CD14-positive monocyte (primary cell): ENCODE measurements around the gene IL1B. TPM values are rescaled to one million over a fixed set of nuclear protein-coding genes. Genes with fewer than 3 reads are reported as not detected.

ENCODE experiments used
- DNase-seq, 3 donors: peaks; one replicate each; pipeline ENCODE4 v3.0.0-alpha.2; 2011 to 2022
- H2AFZ ChIP-seq: 2 replicates; pipeline ENCODE4 v1.6.0; 2012; ENCODE audit warnings: mild to moderate bottlenecking, low read depth, low read length, inconsistent platforms; ENCODE audit not compliant: insufficient read depth, poor library complexity, severe bottlenecking
- H3K27ac ChIP-seq, 2 donors: 1 replicate in 1 of 2; 2 replicates in 1 of 2; pipeline ENCODE4 v1.5.1; 2012 to 2013; ENCODE audit warnings: low read length in 2 of 2, control low read depth in 1 of 2, inconsistent platforms in 1 of 2, low read depth in 1 of 2, mild to moderate bottlenecking in 1 of 2
- H3K27me3 ChIP-seq, 2 donors: one replicate each; pipeline versions ENCODE4 v1.6.0 to v1.6.1; 2011 to 2013; ENCODE audit warnings: low read length in 2 of 2; ENCODE audit not compliant: control insufficient read depth in 2 of 2, insufficient read depth in 2 of 2
- H3K36me3 ChIP-seq, 2 donors: replicated peaks in 1 of 2; 1 replicate in 1 of 2; 2 replicates in 1 of 2; pipeline versions ENCODE4 v1.5.1 to v1.6.1; 2012 to 2013; ENCODE audit warnings: low read length in 2 of 2, control low read depth in 1 of 2, inconsistent platforms in 1 of 2, mild to moderate bottlenecking in 1 of 2; ENCODE audit not compliant: insufficient read depth in 2 of 2, control insufficient read depth in 1 of 2
- H3K4me1 ChIP-seq, 2 donors: 1 replicate in 1 of 2; 2 replicates in 1 of 2; pipeline versions ENCODE4 v1.5.1 to v1.6.1; 2012 to 2013; ENCODE audit warnings: low read length in 2 of 2, control low read depth in 1 of 2, inconsistent platforms in 1 of 2, mild to moderate bottlenecking in 1 of 2, moderate library complexity in 1 of 2; ENCODE audit not compliant: insufficient read depth in 2 of 2, control insufficient read depth in 1 of 2
- H3K4me2 ChIP-seq: replicated peaks from 2 replicates; pipeline ENCODE3; 2012; ENCODE audit warnings: low read length, moderate library complexity, mild to moderate bottlenecking; ENCODE audit not compliant: poor library complexity, severe bottlenecking; ENCODE audit errors: extremely low read depth
- H3K4me3 ChIP-seq, 3 experiments: fragments of 200-600 bp in 1 of 3; sonication (generic) in 1 of 3; replicated peaks in 1 of 3; 1 replicate in 2 of 3; 2 replicates in 1 of 3; pipeline ENCODE4 v1.5.1; 2011 to 2013; ENCODE audit warnings: low read length in 3 of 3, mild to moderate bottlenecking in 3 of 3, control low read depth in 2 of 3, low read depth in 2 of 3, inconsistent platforms in 1 of 3, moderate library complexity in 1 of 3
- H3K79me2 ChIP-seq: 2 replicates; pipeline ENCODE4 v1.6.0; 2012; ENCODE audit warnings: mild to moderate bottlenecking, control low read depth, inconsistent platforms, low read length, moderate library complexity; ENCODE audit not compliant: insufficient read depth
- H3K9ac ChIP-seq: 2 replicates; pipeline ENCODE4 v1.6.0; 2017; ENCODE audit warnings: low read length, mild to moderate bottlenecking; ENCODE audit not compliant: insufficient read depth, poor library complexity, severe bottlenecking
- H3K9me3 ChIP-seq, 2 donors: replicated peaks in 1 of 2; 1 replicate in 1 of 2; 2 replicates in 1 of 2; pipeline versions ENCODE4 v1.5.1 to v1.6.1; 2012 to 2013; ENCODE audit warnings: low read length in 2 of 2, control low read depth in 1 of 2; ENCODE audit not compliant: control insufficient read depth in 1 of 2, insufficient read depth in 1 of 2
- H4K20me1 ChIP-seq: 2 replicates; pipeline ENCODE4 v1.6.0; 2012; ENCODE audit warnings: mild to moderate bottlenecking, low read length, control low read depth, moderate library complexity; ENCODE audit not compliant: insufficient read depth
- H3K27ac Mint-ChIP-seq, 7 donors: one replicate each; pipeline ENCODE4 v1.8.0; 2020; ENCODE audit warnings: mild to moderate bottlenecking in 7 of 7, mixed read lengths in 7 of 7, moderate library complexity in 6 of 7, inconsistent platforms in 2 of 7
- H3K27me3 Mint-ChIP-seq, 3 donors: one replicate each; pipeline ENCODE4 v1.8.0; 2021 to 2022; ENCODE audit warnings: low read depth in 3 of 3, mild to moderate bottlenecking in 3 of 3, mixed read lengths in 3 of 3, moderate library complexity in 3 of 3, inconsistent platforms in 1 of 3
- H3K36me3 Mint-ChIP-seq, 2 donors: one replicate each; pipeline ENCODE4 v1.8.0; 2020; ENCODE audit warnings: mixed read lengths in 2 of 2, inconsistent platforms in 1 of 2, mild to moderate bottlenecking in 1 of 2
- H3K4me1 Mint-ChIP-seq: one replicate; pipeline ENCODE4 v1.8.0; 2020; ENCODE audit warnings: mild to moderate bottlenecking, mixed read lengths
- H3K4me3 Mint-ChIP-seq, 2 donors: one replicate each; pipeline ENCODE4 v1.8.0; 2020; ENCODE audit warnings: mild to moderate bottlenecking in 2 of 2, mixed read lengths in 2 of 2, moderate library complexity in 1 of 2
- H3K9me3 Mint-ChIP-seq, 7 donors: one replicate each; pipeline ENCODE4 v1.8.0; 2020 to 2022; ENCODE audit warnings: mixed read lengths in 7 of 7, mild to moderate bottlenecking in 6 of 7, moderate library complexity in 6 of 7, inconsistent platforms in 2 of 7
- CTCF ChIP-seq: fragments of 200-600 bp; IDR thresholded peaks from one replicate; pipeline ENCODE4 v1.8.0; 2022; ENCODE audit warnings: antibody characterized with exemption, mild to moderate bottlenecking
- WGBS: methylation state at CpG from one replicate; pipeline ENCODE4 v1.1.5; 2013; ENCODE audit warnings: missing lambda C conversion rate; ENCODE audit not compliant: insufficient coverage; 5-methylcytosine and 5-hydroxymethylcytosine counted together
- intact Hi-C, 2 donors: fragments of 100-400 bp; cut with micrococcal nuclease; formaldehyde crosslinking; loops; one replicate each; pipeline versions ENCODE4 v1.15.0 to v1.15.1; 2023
- polyA plus RNA-seq, 3 donors: library from polyadenylated mRNA; depleted of rRNA in 1 of 3; unstranded in 2 of 3; stranded (reverse) in 1 of 3; fragments of 300-500 nt in 2 of 3; fragments of >200 nt in 1 of 3; fragmentation: Illumina TruSeq in 2 of 3; gene quantifications; 1 replicate in 2 of 3; 2 replicates in 1 of 3; pipeline ENCODE4 v1.2.3, GENCODE V29; 2012 to 2021

The IL1B gene
- polyA plus RNA-seq, 3 donors, result 65.1 to 1,419 (median 114) TPM

GRCh38 chr2:112828251-112828691, 8.3 kb downstream of the IL1B start:
- intact Hi-C loops, result no loop called here
- peaks cover 23% of the 10 kb centered on the region in 2 donors for H3K4me1 ChIP-seq
- H3K27ac Mint-ChIP-seq, result peak overlapping the region in 2 of 7 donors; percentile 25 to 37
- H3K27me3 ChIP-seq, result no peaks in the 10 kb centered on the region
- peaks cover 0 to 7% (median 0%) of the 10 kb centered on the region in 7 donors for H3K9me3 Mint-ChIP-seq
- H4K20me1 ChIP-seq, result peaks cover 42% of the 10 kb centered on the region
- no peak overlapping the region for H3K9ac ChIP-seq
- H3K79me2 ChIP-seq, result no peaks in the 10 kb centered on the region
- H3K9me3 ChIP-seq, result no peaks in the 10 kb centered on the region
- peaks cover 33 to 39% of the 10 kb centered on the region in 2 donors for H3K36me3 ChIP-seq
- H3K36me3 Mint-ChIP-seq, result peaks cover 40 to 44% of the 10 kb centered on the region in 2 donors
- H3K4me3 Mint-ChIP-seq, result no peak overlapping the region
- no peak overlapping the region for H2AFZ ChIP-seq
- H3K4me2 ChIP-seq, result no peak overlapping the region
- H3K4me3 ChIP-seq, result no peak overlapping the region
- DNase-seq, result peak in 2 of 3 donors; percentile 48 to 68
- no CpG with 5 or more reads among the region's 3 CpGs for WGBS
- no peak overlapping the region for H3K27ac ChIP-seq
- TF ChIP-seq CTCF, result no peak
- H3K27me3 Mint-ChIP-seq, result peaks cover 0 to 7% (median 4%) of the 10 kb centered on the region in 3 donors
- peaks cover 30% of the 10 kb centered on the region for H3K4me1 Mint-ChIP-seq

DNA sequence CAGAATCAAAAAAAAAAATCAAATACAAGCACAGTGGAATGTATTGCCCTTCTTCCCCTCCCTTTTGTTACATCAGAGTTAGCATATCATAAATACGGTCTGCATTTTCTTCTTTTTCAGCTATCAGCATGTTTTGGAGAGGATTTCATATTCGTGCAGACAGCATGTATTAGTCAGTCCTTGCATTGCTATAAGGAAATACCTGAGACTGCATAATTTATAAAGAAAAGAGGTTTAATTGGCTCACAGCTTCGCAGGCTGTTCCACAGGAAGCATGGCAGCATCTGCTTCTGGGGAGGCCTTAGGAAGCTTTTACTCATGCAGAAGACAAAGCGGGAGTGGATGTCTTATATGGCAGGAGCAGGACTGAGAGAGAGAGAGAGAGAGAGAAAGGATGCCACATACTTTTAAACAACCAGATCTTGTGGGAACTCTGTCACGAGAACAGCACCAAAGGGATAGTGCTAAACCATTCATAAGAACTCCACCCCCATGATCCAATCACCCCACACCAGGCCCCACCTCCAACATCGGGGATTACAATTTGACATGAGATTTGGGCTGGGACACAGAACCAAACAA, 8.9 kb downstream of the IL1B start:
- 100% methylated on average over 2 of the region's 6 CpGs for WGBS
- H3K27ac ChIP-seq, result no peak overlapping the region
- no peak overlapping the region for H3K4me3 ChIP-seq
- no peak overlapping the region for H2AFZ ChIP-seq
- peaks cover 36% of the 10 kb centered on the region for H4K20me1 ChIP-seq
- intact Hi-C loops, result no loop called here
- H3K4me1 ChIP-seq, result peaks cover 17 to 18% of the 10 kb centered on the region in 2 donors
- Mint-ChIP-seq H3K27ac (no peak overlapping the region), H3K4me1 (peaks cover 24% of the 10 kb centered on the region), H3K9me3 (peaks cover 0 to 3% (median 0%) of the 10 kb centered on the region in 7 donors), H3K4me3 (no peak overlapping the region), H3K36me3 (peaks cover 34 to 38% of the 10 kb centered on the region in 2 donors), H3K27me3 (peaks cover 0 to 4% (median 2%) of the 10 kb centered on the region in 3 donors)
- TF ChIP-seq CTCF, result no peak
- H3K4me2 ChIP-seq, result no peak overlapping the region
- no peaks in the 10 kb centered on the region for H3K79me2 ChIP-seq
- peaks cover 27 to 34% of the 10 kb centered on the region in 2 donors for H3K36me3 ChIP-seq
- DNase-seq, result peak in 2 of 3 donors; percentile 48 to 72
- H3K9me3 ChIP-seq, result no peaks in the 10 kb centered on the region
- no peak overlapping the region for H3K9ac ChIP-seq
- no peaks in the 10 kb centered on the region for H3K27me3 ChIP-seq
